Fibroblast of pulmonary artery (primary cell): Measurements from ENCODE around the gene SPSB4.

Experiments used
- DNase-seq: peaks from one replicate; pipeline ENCODE4 v3.0.0-alpha.2; 2010; ENCODE audit warnings: low read depth
- H3K4me3 ChIP-seq: replicated peaks from 2 replicates; pipeline ENCODE4 v1.5.1; 2011; ENCODE audit warnings: low read depth, mild to moderate bottlenecking, control low read depth, low read length, moderate library complexity
- CTCF ChIP-seq: IDR thresholded peaks from 2 replicates; pipeline ENCODE4 v1.5.1; 2011; ENCODE audit warnings: mild to moderate bottlenecking, control low read depth, low read length, inconsistent platforms; ENCODE audit errors: missing control alignments

The SPSB4 gene

GRCh38 chr3:141074529-141074928, 23.4 kb downstream of the SPSB4 start:
- no peak for DNase-seq
- no peak for TF ChIP-seq CTCF
- H3K4me3 ChIP-seq: no peak overlapping the region

- no peak for TF ChIP-seq CTCF
- no peak for DNase-seq
- no peak overlapping the region for H3K4me3 ChIP-seq
Measured at GRCh38 chr3:141076036-141076773, 25.1 kb downstream of the SPSB4 start.

GRCh38 chr3:141076797-141077571, 25.8 kb downstream of the SPSB4 start:
- peak; percentile 23 for DNase-seq
- no peak for TF ChIP-seq CTCF
- H3K4me3 ChIP-seq: peak overlapping the region; percentile 12

GRCh38 chr3:141077631-141078030, 26.5 kb downstream of the SPSB4 start:
- H3K4me3 ChIP-seq: no peak overlapping the region
- DNase-seq: no peak

GRCh38 chr3:141078200-141078599, 27.1 kb downstream of the SPSB4 start:
- no peak overlapping the region for H3K4me3 ChIP-seq
- TF ChIP-seq CTCF: no peak
- no peak for DNase-seq

More at GRCh38 chr3:141077631-141078030, 26.5 kb downstream of the SPSB4 start:
- no peak for TF ChIP-seq CTCF

- no peak for TF ChIP-seq CTCF
- H3K4me3 ChIP-seq: no peak overlapping the region
- DNase-seq: no peak
Measured at GRCh38 chr3:141080431-141080830, 29.3 kb downstream of the SPSB4 start.
